GM19455 (cell line): Measurements from ENCODE around the gene VAT1.
"Not testable (repeated sequence)": the region's sequence is repeated elsewhere in the genome, so short reads cannot be mapped to it uniquely, and the experiment has no call there.

Experiments
- ATAC-seq: cut with Tn5 transposase; IDR thresholded peaks from one replicate; pipeline ENCODE4 v1.9.1; 2021; ENCODE audit not compliant: unreplicated experiment

The VAT1 gene

GRCh38 chr17:43021741-43022512 lies at the start of gene VAT1:
Gene VAT1, minus strand, starts transcription at chr17:43022385. Its CDS starts 63 bp downstream, at chr17:43022322.
- no peak for ATAC-seq

- ATAC-seq = no peak
These were observed 48.7 kb upstream of the VAT1 start for GRCh38 chr17:43070872-43071271.

GRCh38 chr17:43070257-43070656 lies 48.1 kb upstream of the VAT1 start:
- ATAC-seq = no peak

- no peak for ATAC-seq
These were observed 47.2 kb upstream of the VAT1 start for GRCh38 chr17:43069368-43069898.

GRCh38 chr17:43068570-43069367 lies 46.6 kb upstream of the VAT1 start:
- no peak for ATAC-seq

GRCh38 chr17:43062984-43063638 lies 40.9 kb upstream of the VAT1 start:
- ATAC-seq = no peak

- ATAC-seq = no peak
These were observed 33.9 kb upstream of the VAT1 start for GRCh38 chr17:43056051-43056450.

GRCh38 chr17:43053008-43053407 lies 30.8 kb upstream of the VAT1 start:
- ATAC-seq = not testable (repeated sequence)

- ATAC-seq = no peak
These were observed 29.8 kb upstream of the VAT1 start for GRCh38 chr17:43051969-43052368.

- no peak for ATAC-seq
These were observed 21.8 kb upstream of the VAT1 start for GRCh38 chr17:43044024-43044423.

GRCh38 chr17:43043307-43043706 lies 21.1 kb upstream of the VAT1 start:
- ATAC-seq = no peak

GRCh38 chr17:43042025-43042628 lies 19.9 kb upstream of the VAT1 start:
- ATAC-seq = no peak

- no peak for ATAC-seq
These were observed 18.5 kb upstream of the VAT1 start for GRCh38 chr17:43040655-43041054.

- ATAC-seq = no peak
These were observed 17.5 kb upstream of the VAT1 start for GRCh38 chr17:43039646-43040045.

- no peak for ATAC-seq
These were observed 12.7 kb upstream of the VAT1 start for GRCh38 chr17:43034894-43035293.

- ATAC-seq = no peak
These were observed 12.0 kb upstream of the VAT1 start for GRCh38 chr17:43033948-43034881.

- ATAC-seq = no peak
These were observed 9.5 kb upstream of the VAT1 start for GRCh38 chr17:43031666-43032065.

- no peak for ATAC-seq
These were observed 8.1 kb upstream of the VAT1 start for GRCh38 chr17:43030137-43030767.

GRCh38 chr17:43028221-43028861 lies 6.2 kb upstream of the VAT1 start:
- ATAC-seq = no peak
